ENCODE data around the gene MXI1.
"Not testable (repeated sequence)": the region's sequence is repeated elsewhere in the genome, so short reads cannot be mapped to it uniquely, and the experiment has no call there.

MXI1 gene

GRCh38 chr10:110252151-110252550 lies 44.7 kb downstream of the MXI1 start:
- TF ChIP-seq POLR2A (IDR thresholded peaks at IDR 0.05; ENCODE audit: low read depth, low read length) = no peak
- DNase-seq (ENCODE audit: insufficient read length, low spot score) = no peak
- no peak for FAIRE-seq

GRCh38 chr10:110254467-110254866 lies 47.1 kb downstream of the MXI1 start:
- FAIRE-seq = no peak
- no peak for DNase-seq (ENCODE audit: insufficient read length, low spot score)
- no peak for TF ChIP-seq POLR2A (IDR thresholded peaks at IDR 0.05; ENCODE audit: low read depth, low read length)

- FAIRE-seq (no peak), DNase-seq (ENCODE audit: insufficient read length, low spot score) (no peak)
- no peak for TF ChIP-seq POLR2A (IDR thresholded peaks at IDR 0.05; ENCODE audit: low read depth, low read length)
Observed at GRCh38 chr10:110258542-110258941, 51.1 kb downstream of the MXI1 start.

GRCh38 chr10:110259317-110259716 lies 51.9 kb downstream of the MXI1 start:
- TF ChIP-seq POLR2A (IDR thresholded peaks at IDR 0.05; ENCODE audit: low read depth, low read length) = no peak

GRCh38 chr10:110260746-110261477 lies 53.5 kb downstream of the MXI1 start:
- DNase-seq (ENCODE audit: insufficient read length, low spot score) (no peak), FAIRE-seq (peak; percentile 50)
- TF ChIP-seq POLR2A (IDR thresholded peaks at IDR 0.05; ENCODE audit: low read depth, low read length) = no peak

More at GRCh38 chr10:110259317-110259716, 51.9 kb downstream of the MXI1 start:
- FAIRE-seq = no peak
- no peak for DNase-seq (ENCODE audit: insufficient read length, low spot score)

- no peak for TF ChIP-seq POLR2A (IDR thresholded peaks at IDR 0.05; ENCODE audit: low read depth, low read length)
- no peak for FAIRE-seq
- DNase-seq (ENCODE audit: insufficient read length, low spot score) = no peak
Observed at GRCh38 chr10:110263164-110263563, 55.8 kb downstream of the MXI1 start.

- no peak for TF ChIP-seq POLR2A (IDR thresholded peaks at IDR 0.05; ENCODE audit: low read depth, low read length)
- DNase-seq (ENCODE audit: insufficient read length, low spot score) = no peak
- no peak for FAIRE-seq
Observed at GRCh38 chr10:110265573-110266193, 58.3 kb downstream of the MXI1 start.

- TF ChIP-seq POLR2A (IDR thresholded peaks at IDR 0.05; ENCODE audit: low read depth, low read length) = no peak
- FAIRE-seq (no peak), DNase-seq (ENCODE audit: insufficient read length, low spot score) (no peak)
Observed at GRCh38 chr10:110267276-110267675, 59.9 kb downstream of the MXI1 start.

GRCh38 chr10:110268442-110268841 lies 61.0 kb downstream of the MXI1 start:
- no peak for TF ChIP-seq POLR2A (IDR thresholded peaks at IDR 0.05; ENCODE audit: low read depth, low read length)
- no peak for DNase-seq (ENCODE audit: insufficient read length, low spot score)
- FAIRE-seq = no peak

- TF ChIP-seq POLR2A (IDR thresholded peaks at IDR 0.05; ENCODE audit: low read depth, low read length) = no peak
- FAIRE-seq = no peak
- no peak for DNase-seq (ENCODE audit: insufficient read length, low spot score)
Observed at GRCh38 chr10:110268971-110269370, 61.6 kb downstream of the MXI1 start.

GRCh38 chr10:110269374-110270318 lies 62.2 kb downstream of the MXI1 start:
- peak; percentile 80 for FAIRE-seq
- no peak for DNase-seq (ENCODE audit: insufficient read length, low spot score)
- no peak for TF ChIP-seq POLR2A (IDR thresholded peaks at IDR 0.05; ENCODE audit: low read depth, low read length)

- DNase-seq (ENCODE audit: insufficient read length, low spot score); FAIRE-seq: not testable (repeated sequence)
Observed at GRCh38 chr10:110272995-110273394, 65.6 kb downstream of the MXI1 start.

GRCh38 chr10:110273474-110273873 lies 66.1 kb downstream of the MXI1 start:
- FAIRE-seq (peak; percentile 62), DNase-seq (ENCODE audit: insufficient read length, low spot score) (no peak)
- TF ChIP-seq POLR2A (IDR thresholded peaks at IDR 0.05; ENCODE audit: low read depth, low read length) = no peak

GRCh38 chr10:110274072-110274627 lies 66.7 kb downstream of the MXI1 start:
- DNase-seq (ENCODE audit: insufficient read length, low spot score) (no peak), FAIRE-seq (no peak)

More at GRCh38 chr10:110274072-110274627, 66.7 kb downstream of the MXI1 start:
- TF ChIP-seq POLR2A (IDR thresholded peaks at IDR 0.05; ENCODE audit: low read depth, low read length) = no peak
